ENCODE results near the gene INPP4A.
"Not testable (repeated sequence)": the region's sequence is repeated elsewhere in the genome, so short reads cannot be mapped to it uniquely, and the experiment has no call there.

Gene INPP4A

DNA sequence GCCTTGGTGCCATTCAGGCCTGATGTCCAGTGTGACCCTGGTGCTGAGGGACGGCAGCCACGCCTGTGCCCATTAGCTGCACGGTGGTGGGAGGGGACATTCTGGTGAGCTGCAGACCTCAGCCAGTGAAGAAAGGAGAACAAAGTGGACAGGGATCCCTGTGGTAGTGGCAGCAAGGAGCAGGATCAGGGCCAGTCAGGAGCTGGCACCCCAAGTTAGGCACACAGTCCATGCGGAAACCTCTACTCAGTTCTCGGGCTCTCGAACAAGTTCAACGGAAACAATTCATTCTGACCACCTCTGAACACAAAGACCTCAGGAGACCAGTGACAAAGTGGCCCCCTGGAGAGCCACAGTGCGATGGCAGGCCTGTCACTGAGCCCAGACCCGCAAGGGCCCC lies 133.6 kb downstream of the INPP4A start:
- in situ Hi-C loops (cut with MboI; ENCODE audit: low sequenced_read_pairs): no loop called here

- in situ Hi-C loops (cut with MboI; ENCODE audit: low sequenced_read_pairs): no loop called here
Measured at GRCh38 chr2:98579926-98580325, 135.3 kb downstream of the INPP4A start.

DNA sequence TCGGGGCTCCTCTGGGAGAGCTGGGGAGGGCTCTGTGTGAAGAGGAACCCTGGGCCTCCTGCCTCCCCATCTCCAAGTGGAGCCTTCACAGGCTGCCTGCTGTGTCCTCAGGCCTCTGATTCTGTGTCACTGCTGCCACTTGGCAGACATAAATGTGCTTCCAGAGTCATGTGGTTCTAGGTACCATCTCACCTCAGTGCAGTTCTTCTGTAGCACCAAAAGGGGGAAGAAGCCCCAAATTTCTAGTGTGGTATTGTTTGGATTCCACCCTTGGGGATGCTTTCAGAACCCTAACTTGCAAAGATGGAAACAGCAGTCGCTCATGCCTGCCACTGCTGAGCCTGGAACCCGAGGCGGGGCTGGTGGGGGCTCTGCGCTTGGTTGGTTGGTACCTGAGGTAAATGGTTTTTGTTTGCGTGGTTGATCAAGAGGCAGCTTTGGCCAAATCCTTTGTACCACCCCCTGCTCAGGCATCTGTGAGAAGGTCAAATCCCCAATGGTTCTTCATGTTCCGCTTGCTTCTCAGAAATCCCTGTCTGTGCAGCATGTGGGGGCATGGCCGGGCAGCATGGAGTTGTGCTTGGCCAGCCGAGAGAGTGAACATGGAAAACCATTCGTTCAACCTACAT lies 136.1 kb downstream of the INPP4A start:
- in situ Hi-C loops (cut with MboI; ENCODE audit: low sequenced_read_pairs): no loop called here

DNA sequence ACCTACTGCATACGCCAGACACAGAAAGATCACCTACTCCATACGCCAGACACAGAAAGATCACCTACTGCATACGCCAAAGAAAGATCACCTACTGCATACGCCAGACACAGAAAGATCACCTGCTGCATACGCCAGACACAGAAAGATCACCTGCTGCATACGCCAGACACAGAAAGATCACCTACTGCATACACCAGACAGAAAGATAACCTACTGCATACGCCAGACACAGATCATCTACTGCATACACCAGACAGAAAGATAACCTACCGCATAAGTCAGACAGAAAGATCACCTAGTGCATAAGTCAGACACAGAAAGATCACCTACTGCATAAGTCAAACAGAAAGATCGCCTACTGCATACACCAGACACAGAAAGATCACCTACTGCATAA lies 137.9 kb downstream of the INPP4A start:
- in situ Hi-C loops (cut with MboI; ENCODE audit: low sequenced_read_pairs): no loop called here

DNA sequence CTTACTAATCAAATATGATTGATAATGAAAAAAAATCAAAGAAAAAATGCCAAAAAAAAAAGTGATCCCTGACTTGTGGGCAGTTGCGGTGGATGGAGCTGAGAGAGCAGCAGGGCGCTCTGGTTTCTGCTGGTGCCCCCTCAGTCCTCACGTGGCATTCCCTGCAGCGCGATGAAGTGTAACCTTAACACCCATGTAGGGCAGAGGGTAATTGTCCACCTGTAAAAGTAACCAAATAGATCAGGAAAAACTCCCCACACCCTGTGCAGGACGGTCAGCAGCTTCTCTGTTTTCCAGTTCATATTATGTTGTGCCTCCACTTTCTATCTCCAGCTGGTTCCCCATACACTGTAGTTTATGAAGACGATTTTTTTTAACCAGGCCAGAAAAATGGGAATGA lies 138.6 kb downstream of the INPP4A start:
- in situ Hi-C loops (cut with MboI; ENCODE audit: low sequenced_read_pairs): no loop called here

- in situ Hi-C loops (cut with MboI; ENCODE audit: low sequenced_read_pairs): no loop called here
Measured at GRCh38 chr2:98583816-98584618, 139.4 kb downstream of the INPP4A start.

GRCh38 chr2:98585386-98585785 lies 140.7 kb downstream of the INPP4A start:
- in situ Hi-C loops (cut with MboI; ENCODE audit: low sequenced_read_pairs): no loop called here

- in situ Hi-C loops (cut with MboI; ENCODE audit: low sequenced_read_pairs): no loop called here
Measured at GRCh38 chr2:98586551-98587140, 142.0 kb downstream of the INPP4A start.

- in situ Hi-C loops (cut with MboI; ENCODE audit: low sequenced_read_pairs): no loop called here
Measured at GRCh38 chr2:98588880-98589431, 144.3 kb downstream of the INPP4A start.

GRCh38 chr2:98589489-98589888 lies 144.8 kb downstream of the INPP4A start:
- in situ Hi-C loops (cut with MboI; ENCODE audit: low sequenced_read_pairs): no loop called here

- in situ Hi-C loops (cut with MboI; ENCODE audit: low sequenced_read_pairs): no loop called here
Measured at GRCh38 chr2:98592565-98592964, 147.9 kb downstream of the INPP4A start.

DNA sequence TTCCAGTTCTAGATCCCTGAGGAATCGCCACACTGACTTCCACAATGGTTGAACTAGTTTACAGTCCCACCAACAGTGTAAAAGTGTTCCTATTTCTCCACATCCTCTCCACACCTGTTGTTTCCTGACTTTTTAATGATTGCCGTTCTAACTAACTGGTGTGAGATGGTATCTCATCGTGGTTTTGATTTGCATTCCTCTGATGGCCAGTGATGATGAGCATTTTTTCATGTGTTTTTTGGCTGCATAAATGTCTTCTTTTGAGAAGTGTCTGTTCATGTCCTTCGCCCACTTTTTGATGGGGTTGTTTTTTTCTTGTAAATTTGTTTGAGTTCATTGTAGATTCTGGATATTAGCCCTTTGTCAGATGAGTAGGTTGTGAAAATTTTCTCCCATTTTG lies 150.0 kb downstream of the INPP4A start:
- in situ Hi-C loops (cut with MboI; ENCODE audit: low sequenced_read_pairs): not testable (repeated sequence)

DNA sequence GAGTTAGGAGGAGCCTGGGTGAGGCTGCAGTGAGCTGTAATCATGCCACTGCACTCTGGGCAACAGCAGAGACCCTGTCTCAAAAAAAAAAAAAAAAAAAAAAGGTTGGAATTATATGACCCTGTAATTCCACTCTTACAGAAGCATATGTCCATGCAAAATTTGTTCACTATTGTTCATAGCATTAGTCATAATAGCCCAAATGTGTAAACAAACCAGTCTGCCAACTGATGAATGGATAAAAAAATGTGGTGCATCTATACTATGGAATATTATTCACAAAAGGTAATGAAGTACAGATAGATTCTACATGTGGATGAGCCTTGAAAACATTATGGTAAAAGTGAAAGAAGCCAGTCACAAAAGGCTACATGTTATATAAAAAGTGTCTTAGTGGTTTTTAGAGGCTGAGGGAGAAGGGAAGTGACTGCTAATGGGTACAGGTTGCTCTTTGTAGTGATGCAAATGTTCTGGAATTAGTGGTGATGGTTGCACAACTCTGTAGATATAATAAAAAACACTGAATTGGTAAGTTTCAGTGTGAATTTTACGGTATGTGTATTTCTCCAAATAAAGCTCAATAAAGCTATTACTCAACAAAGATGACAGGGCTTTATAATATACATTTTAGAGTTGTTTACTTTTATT lies 154.2 kb downstream of the INPP4A start:
- in situ Hi-C loops (cut with MboI; ENCODE audit: low sequenced_read_pairs): no loop called here

DNA sequence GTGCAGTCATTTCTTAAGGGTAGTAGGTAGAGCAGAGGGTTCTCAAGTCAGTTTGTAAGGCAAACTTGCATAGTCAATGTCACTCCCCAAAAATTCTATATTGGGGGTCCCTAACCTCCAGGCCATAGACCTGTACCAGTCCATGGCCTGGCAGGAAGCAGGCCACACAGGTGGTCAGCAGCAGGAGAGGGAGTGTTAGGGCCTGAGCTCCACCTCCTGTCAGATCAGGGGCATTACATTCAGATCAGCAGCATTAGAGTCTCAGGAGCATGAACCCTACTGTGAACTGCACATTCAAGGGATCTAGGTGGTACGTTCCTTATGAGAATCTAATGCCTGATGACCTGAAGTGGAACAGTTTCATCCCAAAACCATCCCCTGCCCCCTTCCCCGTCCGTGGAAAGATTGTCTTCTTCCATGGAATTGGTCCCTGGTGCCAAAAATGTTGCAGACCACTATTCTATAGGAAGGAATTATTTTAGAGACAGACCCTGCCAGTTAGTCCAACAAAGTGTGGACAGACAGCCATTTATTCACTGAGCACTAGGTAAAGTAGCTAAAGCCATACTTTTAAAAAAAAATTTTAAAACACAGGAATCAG lies 157.0 kb downstream of the INPP4A start:
- in situ Hi-C loops (cut with MboI; ENCODE audit: low sequenced_read_pairs): no loop called here

DNA sequence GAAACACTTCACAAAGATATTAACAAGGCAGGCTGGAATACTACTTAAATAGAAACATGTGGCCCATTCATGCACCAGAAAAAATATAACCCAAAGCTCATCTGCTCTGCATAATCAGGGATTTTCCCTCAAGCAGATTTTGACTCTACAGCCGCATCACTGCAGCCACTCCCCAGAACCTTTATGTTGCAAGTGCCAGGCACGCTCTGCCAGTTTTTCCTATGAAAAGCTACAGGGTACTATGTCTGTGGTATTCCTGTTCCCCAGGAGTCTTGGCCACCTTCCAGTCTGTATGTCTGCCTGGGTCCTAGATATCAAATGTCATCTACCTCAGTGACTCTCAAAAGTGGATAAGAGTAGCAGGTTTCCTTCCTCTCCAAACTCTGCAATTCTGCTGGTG lies 159.9 kb downstream of the INPP4A start:
- in situ Hi-C loops (cut with MboI; ENCODE audit: low sequenced_read_pairs): no loop called here

DNA sequence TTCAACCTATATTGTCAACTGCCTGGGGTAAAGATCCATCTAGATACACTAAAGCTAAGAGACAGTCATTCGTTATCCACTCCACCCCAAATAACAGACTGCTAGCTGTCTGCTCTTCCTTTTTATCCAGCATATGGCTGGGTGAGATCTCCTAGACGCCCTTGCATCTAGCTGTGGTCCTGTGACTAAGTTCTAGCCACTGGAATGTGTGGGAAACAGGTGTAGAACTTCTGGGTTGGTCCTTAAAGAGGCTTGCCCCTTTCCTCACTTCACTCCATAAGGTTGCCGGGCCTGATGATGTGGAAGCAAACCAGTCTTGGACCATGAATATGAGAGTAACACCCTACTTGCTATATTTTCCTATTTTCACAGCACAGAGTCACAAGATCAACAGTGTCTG lies 160.4 kb downstream of the INPP4A start:
- in situ Hi-C loops (cut with MboI; ENCODE audit: low sequenced_read_pairs): no loop called here

- in situ Hi-C loops (cut with MboI; ENCODE audit: low sequenced_read_pairs): no loop called here
Measured at GRCh38 chr2:98606431-98606830, 161.8 kb downstream of the INPP4A start.

- in situ Hi-C loops (cut with MboI; ENCODE audit: low sequenced_read_pairs): no loop called here
Measured at GRCh38 chr2:98607104-98607503, 162.4 kb downstream of the INPP4A start.

DNA sequence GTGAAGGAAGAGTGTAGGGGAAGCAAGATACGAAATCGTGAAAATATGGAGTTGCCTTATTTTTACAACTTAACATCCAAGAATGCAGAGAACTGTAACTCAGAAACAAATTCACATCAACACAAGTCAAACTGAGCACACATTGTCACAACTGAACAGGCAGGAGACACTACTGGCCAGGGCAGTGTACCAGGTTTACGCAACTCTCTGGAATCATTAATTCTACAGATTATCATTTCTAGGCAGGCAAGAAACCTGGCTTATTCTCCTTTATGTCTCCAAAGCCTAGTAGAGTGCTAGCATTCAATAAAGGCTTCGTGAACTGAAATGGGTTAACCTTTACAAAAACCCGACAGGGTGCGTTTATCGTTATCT lies 163.1 kb downstream of the INPP4A start:
- in situ Hi-C loops (cut with MboI; ENCODE audit: low sequenced_read_pairs): no loop called here

DNA sequence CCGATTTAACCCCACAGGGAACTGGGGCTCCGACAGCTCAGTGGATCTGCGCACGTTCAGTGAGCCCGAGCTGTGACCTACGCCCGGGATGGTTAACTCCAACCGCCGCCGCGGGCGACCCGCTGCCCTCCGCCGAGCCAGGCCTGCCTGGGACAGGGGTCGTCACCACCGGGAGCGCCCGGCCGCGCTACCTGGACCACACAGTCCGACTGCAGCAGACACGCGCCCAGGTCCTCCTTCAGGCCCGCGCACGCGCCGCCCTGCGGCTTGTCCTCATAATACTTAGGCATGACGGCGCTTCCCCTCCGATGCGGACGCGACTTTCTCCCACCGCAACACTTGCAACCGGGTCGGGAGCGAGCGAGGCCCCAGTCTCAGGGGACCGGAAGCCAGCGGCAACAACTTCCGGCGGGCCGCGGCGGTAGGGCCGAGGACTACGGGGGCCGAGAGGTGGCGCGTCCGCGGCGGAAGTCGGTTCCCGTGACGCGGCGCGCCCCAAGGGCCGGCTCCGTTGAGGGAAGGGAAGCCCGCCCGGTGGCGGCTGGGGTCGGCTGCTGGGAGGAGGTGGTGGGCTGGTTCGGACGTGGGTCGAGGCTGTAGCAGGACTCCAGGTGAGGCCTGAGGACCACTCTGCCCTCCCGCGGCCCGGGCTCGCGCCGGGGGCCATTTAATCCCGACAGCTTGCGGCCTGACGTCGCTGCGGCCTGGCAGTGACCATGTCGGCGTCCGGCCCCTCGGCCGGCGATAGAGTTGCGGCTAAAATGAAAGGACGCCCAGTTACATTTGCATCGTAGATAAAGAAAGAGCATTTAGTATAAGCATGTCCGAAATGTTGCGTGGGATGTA lies 163.7 kb downstream of the INPP4A start, which contains the start of the genes COA5 and UNC50:
Gene COA5, minus strand, starts transcription at position 397 of the 846 bp plus-strand sequence. Its CDS starts 107 bp downstream, at position 290.
Gene UNC50, plus strand, starts transcription at position 474 of the 846 bp plus-strand sequence. CDS start 1,171 bp downstream, outside the sequence.
- in situ Hi-C loops (cut with MboI; ENCODE audit: low sequenced_read_pairs): no loop called here
